Activated T-helper 2 cell treated with anti-CD3 and anti-CD28 coated beads, Interferon-gamma antibody, Interleukin-2, Interleukin-4, amounts not matched to agents 10 μg/mL and 5 μg/mL and 100 μg/mL, durations not matched to agents 14 hours and 24 hours and 36 hours (primary cell): Measurements from ENCODE around the gene MCL1. TPM values are rescaled to one million over a fixed set of nuclear protein-coding genes. Genes with fewer than 3 reads are reported as not detected.
"Not testable (repeated sequence)": the region's sequence is repeated elsewhere in the genome, so short reads cannot be mapped to it uniquely, and the experiment has no call there.

Source experiments
- DNase-seq: peaks from one replicate; pipeline ENCODE4 v3.0.0; 2021; ENCODE audit warnings: low spot score
- H3K27ac Mint-ChIP-seq: one replicate; pipeline ENCODE4 v1.8.0; 2021; ENCODE audit warnings: mixed read lengths
- H3K27me3 Mint-ChIP-seq: one replicate; pipeline ENCODE4 v1.8.0; 2021; ENCODE audit warnings: low read depth, mixed read lengths
- H3K36me3 Mint-ChIP-seq: one replicate; pipeline ENCODE4 v1.8.0; 2021; ENCODE audit warnings: low read depth, mixed read lengths
- H3K4me1 Mint-ChIP-seq: one replicate; pipeline ENCODE4 v1.8.0; 2021; ENCODE audit warnings: low read depth, mixed read lengths
- H3K4me3 Mint-ChIP-seq: one replicate; pipeline ENCODE4 v1.8.0; 2021; ENCODE audit warnings: low read depth, mild to moderate bottlenecking, moderate library complexity, mixed read lengths
- H3K9me3 Mint-ChIP-seq: one replicate; pipeline ENCODE4 v1.8.0; 2021; ENCODE audit warnings: mixed read lengths
- intact Hi-C: fragments of 100-400 bp; cut with micrococcal nuclease; formaldehyde crosslinking; loops from one replicate; pipeline ENCODE4 v1.15.1; 2023
- total RNA-seq: library from RNA; stranded (reverse); gene quantifications from 2 replicates; pipeline ENCODE4 v1.2.3, GENCODE V29; 2022

Gene MCL1
- total RNA-seq: 217 and 221 TPM in 2 replicates

GRCh38 chr1:150579110-150579944 is at the start of gene MCL1:
MCL1 (minus strand) TSS chr1:150579610; CDS start chr1:150579530, 80 bp downstream.
- H3K27ac Mint-ChIP-seq: peak within 1 kb of the TSS; percentile 98
- peaks cover 29% of the 10 kb centered on the region for H3K4me1 Mint-ChIP-seq
- intact Hi-C loops: loop anchor here (1.0 to 2.0 kb wide), 3 partner anchors 17 to 215 kb away; partner anchors contain the start of gene RPRD2
- peaks cover 56% of the 10 kb centered on the region for H3K36me3 Mint-ChIP-seq
- peak within 1 kb of the TSS; percentile 98 for H3K4me3 Mint-ChIP-seq
- DNase-seq: peak; percentile 89
- H3K27me3 Mint-ChIP-seq: no peaks in the 10 kb centered on the region
- no peaks in the 10 kb centered on the region for H3K9me3 Mint-ChIP-seq

- Mint-ChIP-seq H3K9me3 (no peaks in the 10 kb centered on the region), H3K4me1 (peaks cover 45% of the 10 kb centered on the region)
- no peak for DNase-seq
Measured at GRCh38 chr1:150628766-150629114, 49.3 kb upstream of the MCL1 start.

GRCh38 chr1:150627826-150628410 is 48.5 kb upstream of the MCL1 start:
- Mint-ChIP-seq H3K27me3 (no peaks in the 10 kb centered on the region), H3K36me3 (peaks cover 52% of the 10 kb centered on the region), H3K4me1 (peaks cover 50% of the 10 kb centered on the region), H3K4me3 (no peak overlapping the region), H3K9me3 (no peaks in the 10 kb centered on the region), H3K27ac (no peak overlapping the region)
- no peak for DNase-seq
- intact Hi-C loops: loop anchor here (2.0 to 10.0 kb wide), 3 partner anchors 69 to 299 kb away; partner anchors contain the start of genes GOLPH3L, RPRD2 and SETDB1

More at GRCh38 chr1:150628766-150629114, 49.3 kb upstream of the MCL1 start:
- peaks cover 43% of the 10 kb centered on the region for H3K36me3 Mint-ChIP-seq
- H3K27ac Mint-ChIP-seq: no peak overlapping the region
- H3K4me3 Mint-ChIP-seq: no peak overlapping the region
- intact Hi-C loops: loop anchor here (1.0 to 10.0 kb wide), 7 partner anchors 17 to 299 kb away; partner anchors contain the start of genes GOLPH3L, RPRD2 and SETDB1
- no peaks in the 10 kb centered on the region for H3K27me3 Mint-ChIP-seq

- Mint-ChIP-seq H3K9me3 (no peaks in the 10 kb centered on the region), H3K4me1 (peaks cover 65% of the 10 kb centered on the region), H3K36me3 (peaks cover 68% of the 10 kb centered on the region), H3K4me3 (peak overlapping the region; percentile 28), H3K27me3 (no peaks in the 10 kb centered on the region), H3K27ac (peak overlapping the region; percentile 70)
- intact Hi-C loops: loop anchor here (5.0 to 10.0 kb wide), 2 partner anchors 261 to 301 kb away; partner anchors contain the start of genes RPRD2 and SETDB1
- no peak for DNase-seq
Measured at GRCh38 chr1:150626150-150626549, 46.7 kb upstream of the MCL1 start.

GRCh38 chr1:150624546-150624945 is 45.1 kb upstream of the MCL1 start:
- Mint-ChIP-seq H3K36me3 (peaks cover 84% of the 10 kb centered on the region), H3K4me3 (peak overlapping the region; percentile 34), H3K4me1 (peaks cover 69% of the 10 kb centered on the region), H3K27ac (peak overlapping the region; percentile 74)
- H3K27me3 Mint-ChIP-seq, DNase-seq, H3K9me3 Mint-ChIP-seq: not testable (repeated sequence)
- intact Hi-C loops: loop anchor here (10.0 kb wide), 1 partner anchor 260 kb away; the partner anchor contains the start of gene RPRD2

- peak overlapping the region; percentile 34 for H3K4me3 Mint-ChIP-seq
- peak overlapping the region; percentile 74 for H3K27ac Mint-ChIP-seq
- peaks cover 88% of the 10 kb centered on the region for H3K36me3 Mint-ChIP-seq
- not testable (repeated sequence) for DNase-seq, H3K27me3 Mint-ChIP-seq, H3K9me3 Mint-ChIP-seq
- intact Hi-C loops: loop anchor here (10.0 kb wide), 1 partner anchor 259 kb away; the partner anchor contains the start of gene RPRD2
- peaks cover 72% of the 10 kb centered on the region for H3K4me1 Mint-ChIP-seq
Measured at GRCh38 chr1:150624134-150624533, 44.7 kb upstream of the MCL1 start.

- Mint-ChIP-seq H3K27me3 (no peaks in the 10 kb centered on the region), H3K9me3 (no peaks in the 10 kb centered on the region), H3K4me1 (peaks cover 64% of the 10 kb centered on the region), H3K4me3 (peak overlapping the region; percentile 20), H3K27ac (peak overlapping the region; percentile 76), H3K36me3 (peaks cover 84% of the 10 kb centered on the region)
- intact Hi-C loops: loop anchor here (10.0 kb wide), 1 partner anchor 258 kb away; the partner anchor contains the start of gene RPRD2
- DNase-seq: no peak
Measured at GRCh38 chr1:150622303-150622975, 43.0 kb upstream of the MCL1 start.

GRCh38 chr1:150621497-150622302 is 42.3 kb upstream of the MCL1 start:
- Mint-ChIP-seq H3K27ac (peak overlapping the region; percentile 74), H3K27me3 (no peaks in the 10 kb centered on the region), H3K9me3 (no peaks in the 10 kb centered on the region), H3K4me1 (peaks cover 61% of the 10 kb centered on the region), H3K4me3 (peak overlapping the region; percentile 20), H3K36me3 (peaks cover 84% of the 10 kb centered on the region)
- intact Hi-C loops: loop anchor here (1.0 to 10.0 kb wide), 3 partner anchors 10 to 257 kb away; partner anchors contain the start of gene RPRD2
- peak; percentile 44 for DNase-seq

- H3K9me3 Mint-ChIP-seq: no peaks in the 10 kb centered on the region
- intact Hi-C loops: loop anchor here (1.0 to 10.0 kb wide), 3 partner anchors 10 to 256 kb away; partner anchors contain the start of gene RPRD2
- no peak overlapping the region for H3K27ac Mint-ChIP-seq
- no peak overlapping the region for H3K4me3 Mint-ChIP-seq
- H3K36me3 Mint-ChIP-seq: peaks cover 86% of the 10 kb centered on the region
- no peak for DNase-seq
- peaks cover 64% of the 10 kb centered on the region for H3K4me1 Mint-ChIP-seq
- H3K27me3 Mint-ChIP-seq: no peaks in the 10 kb centered on the region
Measured at GRCh38 chr1:150620919-150621318, 41.5 kb upstream of the MCL1 start.

- Mint-ChIP-seq H3K4me1 (peaks cover 63% of the 10 kb centered on the region), H3K36me3 (peaks cover 86% of the 10 kb centered on the region), H3K9me3 (no peaks in the 10 kb centered on the region), H3K27ac (peak overlapping the region; percentile 68), H3K27me3 (no peaks in the 10 kb centered on the region), H3K4me3 (no peak overlapping the region)
- no peak for DNase-seq
- intact Hi-C loops: loop anchor here (10.0 kb wide), 1 partner anchor 255 kb away; the partner anchor contains the start of gene RPRD2
Measured at GRCh38 chr1:150619576-150620509, 40.4 kb upstream of the MCL1 start.
